ENCODE results near the gene PNPLA3.

Gene PNPLA3

GRCh38 chr22:43967069-43967468, 43.5 kb downstream of the PNPLA3 start:
- peaks cover 50% of the 10 kb centered on the region for H3K36me3 ChIP-seq
- TF ChIP-seq CTCF (IDR thresholded peaks at IDR 0.05; ENCODE audit: low read depth, low read length) = no peak
- no peak for DNase-seq
- no peaks in the 10 kb centered on the region for H3K9me3 ChIP-seq
- no peak overlapping the region for H3K4me3 ChIP-seq (ENCODE audit: low read depth, low read length)
- no peaks in the 10 kb centered on the region for H3K4me1 ChIP-seq
- no peaks in the 10 kb centered on the region for H3K27me3 ChIP-seq

- TF ChIP-seq CTCF (IDR thresholded peaks at IDR 0.05; ENCODE audit: low read depth, low read length) = no peak
- H3K9me3 ChIP-seq = no peaks in the 10 kb centered on the region
Measured at GRCh38 chr22:43968614-43969013, 45.0 kb downstream of the PNPLA3 start.

GRCh38 chr22:43969021-43969878, 45.6 kb downstream of the PNPLA3 start:
- Histone ChIP-seq H3K27me3 (no peaks in the 10 kb centered on the region), H3K4me1 (no peaks in the 10 kb centered on the region), H3K9me3 (no peaks in the 10 kb centered on the region), H3K36me3 (peaks cover 64% of the 10 kb centered on the region), H3K4me3 (ENCODE audit: low read depth, low read length) (no peak overlapping the region)
- DNase-seq = no peak
- TF ChIP-seq CTCF (IDR thresholded peaks at IDR 0.05; ENCODE audit: low read depth, low read length) = no peak

More at GRCh38 chr22:43968614-43969013, 45.0 kb downstream of the PNPLA3 start:
- Histone ChIP-seq H3K4me3 (ENCODE audit: low read depth, low read length) (no peak overlapping the region), H3K4me1 (no peaks in the 10 kb centered on the region), H3K27me3 (no peaks in the 10 kb centered on the region), H3K36me3 (peaks cover 62% of the 10 kb centered on the region)
- no peak for DNase-seq

GRCh38 chr22:43969989-43970755, 46.6 kb downstream of the PNPLA3 start:
- DNase-seq = no peak
- peaks cover 65% of the 10 kb centered on the region for H3K36me3 ChIP-seq

GRCh38 chr22:43971112-43971511, 47.5 kb downstream of the PNPLA3 start:
- Histone ChIP-seq H3K27me3 (no peaks in the 10 kb centered on the region), H3K9me3 (no peaks in the 10 kb centered on the region), H3K4me1 (no peaks in the 10 kb centered on the region), H3K4me3 (ENCODE audit: low read depth, low read length) (no peak overlapping the region), H3K36me3 (peaks cover 63% of the 10 kb centered on the region)
- no peak for TF ChIP-seq CTCF (IDR thresholded peaks at IDR 0.05; ENCODE audit: low read depth, low read length)
- no peak for DNase-seq

More at GRCh38 chr22:43969989-43970755, 46.6 kb downstream of the PNPLA3 start:
- no peaks in the 10 kb centered on the region for H3K9me3 ChIP-seq
- H3K4me1 ChIP-seq = no peaks in the 10 kb centered on the region
- H3K27me3 ChIP-seq = no peaks in the 10 kb centered on the region
- H3K4me3 ChIP-seq (ENCODE audit: low read depth, low read length) = no peak overlapping the region
- no peak for TF ChIP-seq CTCF (IDR thresholded peaks at IDR 0.05; ENCODE audit: low read depth, low read length)

All from BE2C (cell line).